Measurements from ENCODE around the gene MMP26. TPM values are rescaled to one million over a fixed set of nuclear protein-coding genes. Genes with fewer than 3 reads are reported as not detected.

Gene MMP26
- total RNA-seq, 2 donors from 2014 or later, result not detected

GRCh38 chr11:4671741-4672140 lies 32.8 kb upstream of the MMP26 start:
- no peak overlapping the region for H3K4me3 Mint-ChIP-seq
- H3K4me1 Mint-ChIP-seq, result no peaks in the 10 kb centered on the region
- H3K27me3 Mint-ChIP-seq (ENCODE audit: insufficient read depth), result no peaks in the 10 kb centered on the region
- H3K9me3 Mint-ChIP-seq, result no peaks in the 10 kb centered on the region
- H3K27ac ChIP-seq (ENCODE audit: low read depth, low read length), result no peak overlapping the region
- no peak for DNase-seq
- no peak overlapping the region for H3K4me3 ChIP-seq (ENCODE audit: low read length)
- no peak overlapping the region for H3K9ac ChIP-seq (ENCODE audit: extremely low read depth, low read length, poor library complexity, severe bottlenecking)
- no peaks in the 10 kb centered on the region for H3K36me3 ChIP-seq (ENCODE audit: control insufficient read depth, insufficient read depth, low read length)
- TF ChIP-seq CTCF (conservative IDR thresholded peaks at IDR 0.05), result no peak
- H3K36me3 Mint-ChIP-seq (ENCODE audit: low read depth), result no peaks in the 10 kb centered on the region
- WGBS, 2 experiments (ENCODE audit: insufficient coverage in 1 of 2, insufficient read length in 1 of 2), result 89 to 93% methylated on average over 1 to 2 of the region's 2 CpGs
- H3K27ac Mint-ChIP-seq, result no peak overlapping the region
- H3K4me1 ChIP-seq (ENCODE audit: control insufficient read depth, insufficient read depth, low read length), result no peaks in the 10 kb centered on the region
- no peaks in the 10 kb centered on the region for H3K9me3 ChIP-seq (ENCODE audit: control insufficient read depth, low read length)
- H3K27me3 ChIP-seq (ENCODE audit: control insufficient read depth, insufficient read depth, low read length, poor library complexity, severe bottlenecking), result no peaks in the 10 kb centered on the region

GRCh38 chr11:4672470-4672869 lies 32.1 kb upstream of the MMP26 start:
- Mint-ChIP-seq H3K9me3 (no peaks in the 10 kb centered on the region), H3K27ac (no peak overlapping the region), H3K27me3 (ENCODE audit: insufficient read depth) (no peaks in the 10 kb centered on the region), H3K4me3 (no peak overlapping the region), H3K36me3 (ENCODE audit: low read depth) (no peaks in the 10 kb centered on the region), H3K4me1 (no peaks in the 10 kb centered on the region)
- H3K27ac ChIP-seq (ENCODE audit: low read depth, low read length), result no peak overlapping the region
- no peak overlapping the region for H3K9ac ChIP-seq (ENCODE audit: extremely low read depth, low read length, poor library complexity, severe bottlenecking)
- H3K27me3 ChIP-seq (ENCODE audit: control insufficient read depth, insufficient read depth, low read length, poor library complexity, severe bottlenecking), result no peaks in the 10 kb centered on the region
- no peak overlapping the region for H3K4me3 ChIP-seq (ENCODE audit: low read length)
- DNase-seq, result no peak
- H3K9me3 ChIP-seq (ENCODE audit: control insufficient read depth, low read length), result no peaks in the 10 kb centered on the region
- no peaks in the 10 kb centered on the region for H3K4me1 ChIP-seq (ENCODE audit: control insufficient read depth, insufficient read depth, low read length)
- H3K36me3 ChIP-seq (ENCODE audit: control insufficient read depth, insufficient read depth, low read length), result no peaks in the 10 kb centered on the region
- 93% methylated on average over 2 of the region's 3 CpGs; no CpG with 5 or more reads in 1 of the 2 experiments for WGBS, 2 experiments (ENCODE audit: insufficient coverage in 1 of 2, insufficient read length in 1 of 2)
- TF ChIP-seq CTCF (conservative IDR thresholded peaks at IDR 0.05), result no peak

- H3K27me3 Mint-ChIP-seq (ENCODE audit: insufficient read depth), result no peaks in the 10 kb centered on the region
- no peak overlapping the region for H3K27ac Mint-ChIP-seq
- Histone ChIP-seq H3K36me3 (ENCODE audit: control insufficient read depth, insufficient read depth, low read length) (no peaks in the 10 kb centered on the region), H3K4me3 (ENCODE audit: low read length) (no peak overlapping the region), H3K27me3 (ENCODE audit: control insufficient read depth, insufficient read depth, low read length, poor library complexity, severe bottlenecking) (no peaks in the 10 kb centered on the region), H3K9me3 (ENCODE audit: control insufficient read depth, low read length) (no peaks in the 10 kb centered on the region), H3K9ac (ENCODE audit: extremely low read depth, low read length, poor library complexity, severe bottlenecking) (no peak overlapping the region), H3K27ac (ENCODE audit: low read depth, low read length) (no peak overlapping the region), H3K4me1 (ENCODE audit: control insufficient read depth, insufficient read depth, low read length) (no peaks in the 10 kb centered on the region)
- TF ChIP-seq CTCF (conservative IDR thresholded peaks at IDR 0.05), result no peak
- WGBS, 2 experiments (ENCODE audit: insufficient coverage in 1 of 2, insufficient read length in 1 of 2), result 87% methylated on average over 2 of the region's 2 CpGs; no CpG with 5 or more reads in 1 of the 2 experiments
- H3K4me3 Mint-ChIP-seq, result no peak overlapping the region
- H3K4me1 Mint-ChIP-seq, result no peaks in the 10 kb centered on the region
- no peak for DNase-seq
- no peaks in the 10 kb centered on the region for H3K36me3 Mint-ChIP-seq (ENCODE audit: low read depth)
- no peaks in the 10 kb centered on the region for H3K9me3 Mint-ChIP-seq
Measured at GRCh38 chr11:4673781-4674180, 30.8 kb upstream of the MMP26 start.

All from endodermal cell (in vitro differentiated cells).